PC-3 (cell line): ENCODE data around the gene OR8H2. TPM values are rescaled to one million over a fixed set of nuclear protein-coding genes. Genes with fewer than 3 reads are reported as not detected.
"Not testable (repeated sequence)": the region's sequence is repeated elsewhere in the genome, so short reads cannot be mapped to it uniquely, and the experiment has no call there.

Source experiments
- ATAC-seq: fragments of 200-7000 bp; cut with Tn5 transposase; 2 replicates; pipeline ENCODE4 v1.9.1; 2020; ENCODE audit warnings: mild to moderate bottlenecking, moderate library complexity
- Bru-seq: library from RNA; stranded (reverse); fragments of 400-500 nt; gene quantifications from one replicate; lab custom pipeline; 2021; lab: Mats Ljungman, UMichigan
- BruChase-seq, 2 experiments: library from RNA; stranded (reverse); fragments of 400-500 nt; gene quantifications; one replicate each; lab custom pipeline; 2021; lab: Mats Ljungman, UMichigan
- BruUV-seq: library from RNA; stranded (reverse); fragments of 400-500 nt; replicated peaks from 2 replicates; lab custom pipeline; 2021; lab: Mats Ljungman, UMichigan
- CTCF ChIA-PET: fragments of 300-600 bp; sonication (Branson Sonifier 250); formaldehyde crosslinking; loops from one replicate; lab custom pipeline; 2022; ENCODE audit warnings: antibody characterized with exemption; lab: Charles Lee
- POLR2A ChIA-PET: fragments of 300-600 bp; sonication (Branson Sonifier 250); formaldehyde crosslinking; loops from one replicate; lab custom pipeline; 2022; ENCODE audit warnings: antibody characterized with exemption; ENCODE audit not compliant: unreplicated experiment; lab: Charles Lee
- DNase-seq: peaks from one replicate; pipeline ENCODE4 v3.0.0-alpha.2; 2015
- H2AFZ ChIP-seq: fragments of 300-600 bp; sonication (generic); 2 replicates; pipeline ENCODE4 v1.6.0; 2016; ENCODE audit warnings: antibody characterized with exemption, low read length
- H3F3A ChIP-seq: fragments of 300-600 bp; sonication (generic); one replicate; pipeline ENCODE4 v1.6.0; 2017; ENCODE audit warnings: antibody characterized with exemption, low read length, control low read depth, mild to moderate bottlenecking; ENCODE audit not compliant: unreplicated experiment
- H3K27ac ChIP-seq: fragments of 300-600 bp; sonication (generic); 2 replicates; pipeline ENCODE4 v1.5.1; 2016; ENCODE audit warnings: mild to moderate bottlenecking, low read length
- H3K27me3 ChIP-seq: fragments of 300-600 bp; sonication (generic); 2 replicates; pipeline ENCODE4 v1.6.1; 2016; ENCODE audit warnings: low read length, mixed read lengths
- H3K36me3 ChIP-seq: fragments of 300-600 bp; sonication (generic); 2 replicates; pipeline ENCODE4 v1.6.1; 2016; ENCODE audit warnings: low read depth, mixed run types, low read length, mixed read lengths
- H3K4me1 ChIP-seq: fragments of 300-600 bp; sonication (generic); 2 replicates; pipeline ENCODE4 v1.5.1; 2016; ENCODE audit warnings: low read length; ENCODE audit not compliant: insufficient read depth
- H3K4me2 ChIP-seq: fragments of 300-600 bp; sonication (generic); 2 replicates; pipeline ENCODE4 v1.6.0; 2016; ENCODE audit warnings: low read length
- H3K4me3 ChIP-seq: fragments of 300-600 bp; sonication (generic); 2 replicates; pipeline ENCODE4 v1.5.1; 2016; ENCODE audit warnings: mild to moderate bottlenecking, low read length, mixed read lengths
- H3K79me2 ChIP-seq: fragments of 300-600 bp; sonication (generic); 2 replicates; pipeline ENCODE4 v1.6.1; 2017; ENCODE audit warnings: low read length, mixed read lengths
- H3K9ac ChIP-seq: fragments of 300-600 bp; sonication (generic); 2 replicates; pipeline ENCODE4 v1.6.0; 2016; ENCODE audit warnings: mild to moderate bottlenecking, low read length
- H3K9me2 ChIP-seq: fragments of 300-600 bp; sonication (generic); replicated peaks from 2 replicates; pipeline ENCODE4 v1.6.1; 2016; ENCODE audit warnings: mixed run types, low read length, mixed read lengths
- H3K9me3 ChIP-seq: fragments of 300-600 bp; sonication (generic); 2 replicates; pipeline ENCODE4 v1.6.1; 2016; ENCODE audit warnings: low read length, mixed read lengths
- H4K20me1 ChIP-seq: fragments of 300-600 bp; sonication (generic); 2 replicates; pipeline ENCODE4 v1.6.1; 2016; ENCODE audit warnings: low read length, mixed read lengths
- CTCF ChIP-seq: fragments of 300-600 bp; sonication (generic); conservative IDR thresholded peaks from 2 replicates; pipeline ENCODE4 v1.5.1; 2017; ENCODE audit warnings: antibody characterized with exemption, low read depth, mild to moderate bottlenecking, low read length
- EZH2 ChIP-seq: fragments of 300-600 bp; sonication (generic); IDR thresholded peaks from one replicate; pipeline ENCODE4 v1.6.1; 2017; ENCODE audit warnings: antibody characterized with exemption, mild to moderate bottlenecking, low read length; ENCODE audit not compliant: unreplicated experiment
- EZH2phosphoT487 ChIP-seq: fragments of 300-600 bp; sonication (generic); IDR thresholded peaks from 2 replicates; pipeline ENCODE4 v1.6.1; 2018; ENCODE audit warnings: mild to moderate bottlenecking, antibody characterized with exemption, low read length, borderline replicate concordance
- intact Hi-C: fragments of 100-400 bp; cut with micrococcal nuclease; formaldehyde crosslinking; loops from 2 replicates; pipeline ENCODE4 v1.9.0; 2023
- long read RNA-seq: library from polyadenylated mRNA; unstranded; transcript quantifications from one replicate; pipeline ENCODE4 v2.0.0, GENCODE V29; 2021; ENCODE audit not compliant: unreplicated experiment
- total RNA-seq: library from RNA; depleted of rRNA; stranded (reverse); fragments of >200 nt; gene quantifications from 2 replicates; pipeline ENCODE4 v1.2.3, GENCODE V29; 2014; rRNA removed

The OR8H2 gene
- total RNA-seq = not detected in 2 replicates
- Bru-seq, nascent RNA = not detected
- not detected for BruChase-seq, experiment 1, labeled RNA remaining after a 6-hour chase
- BruChase-seq, experiment 2, labeled RNA remaining after a 2-hour chase = not detected
- long read RNA-seq = 0 reads

- no peaks in the 10 kb centered on the region for H3F3A ChIP-seq
- H2AFZ ChIP-seq = no peak within 1 kb of the TSS
- no peak within 1 kb of the TSS for H3K4me3 ChIP-seq
- no TSS peak for BruUV-seq
- POLR2A ChIA-PET = no interaction called here
- DNase-seq = no peak
- H3K79me2 ChIP-seq = no peaks in the 10 kb centered on the region
- H3K4me1 ChIP-seq = no peaks in the 10 kb centered on the region
- no peak within 1 kb of the TSS for H3K4me2 ChIP-seq
- H4K20me1 ChIP-seq = no peaks in the 10 kb centered on the region
- ATAC-seq = no peak
- H3K9me3 ChIP-seq = 0 out of 2 replicates have a peak, but pooled peaks cover 3% of the 10 kb centered on the region
- no peaks in the 10 kb centered on the region for H3K9me2 ChIP-seq
- no peaks in the 10 kb centered on the region for H3K36me3 ChIP-seq
- no peak within 1 kb of the TSS for H3K9ac ChIP-seq
- no peak within 1 kb of the TSS for H3K27ac ChIP-seq
- CTCF ChIA-PET = no interaction called here
- H3K27me3 ChIP-seq = no peaks in the 10 kb centered on the region
- intact Hi-C loops = no loop called here
- TF ChIP-seq EZH2phosphoT487 (no peak), CTCF (no peak), EZH2 (no peak)
Measured at GRCh38 chr11:56103210-56103737, at the start of gene OR8H2. Gene OR8H2, plus strand, starts transcription at chr11:56103687. Its CDS starts 1,356 bp downstream, at chr11:56105043.

- DNase-seq, H3K4me3 ChIP-seq, CTCF ChIA-PET, H3F3A ChIP-seq, H2AFZ ChIP-seq, H3K27ac ChIP-seq, ATAC-seq, intact Hi-C loops, H3K79me2 ChIP-seq, H3K9me2 ChIP-seq, H4K20me1 ChIP-seq, POLR2A ChIA-PET, H3K9ac ChIP-seq, BruUV-seq, H3K36me3 ChIP-seq, H3K27me3 ChIP-seq, H3K4me2 ChIP-seq, H3K9me3 ChIP-seq, H3K4me1 ChIP-seq: not testable (repeated sequence)
Measured at GRCh38 chr11:56056366-56056765, 47.1 kb upstream of the OR8H2 start.

- H3K4me1 ChIP-seq, intact Hi-C loops, CTCF ChIA-PET: not testable (repeated sequence)
Measured at GRCh38 chr11:56057661-56058237, 45.7 kb upstream of the OR8H2 start.

GRCh38 chr11:56058260-56058780 is 45.2 kb upstream of the OR8H2 start:
- H3K9me3 ChIP-seq, H3K79me2 ChIP-seq, H3K9ac ChIP-seq, H3K4me2 ChIP-seq, POLR2A ChIA-PET, H3K9me2 ChIP-seq, H3K27ac ChIP-seq, H3K4me1 ChIP-seq, H3F3A ChIP-seq, BruUV-seq, CTCF ChIA-PET, H3K27me3 ChIP-seq, H3K4me3 ChIP-seq, ATAC-seq, H3K36me3 ChIP-seq, DNase-seq, H2AFZ ChIP-seq, intact Hi-C loops, H4K20me1 ChIP-seq: not testable (repeated sequence)

More at GRCh38 chr11:56057661-56058237, 45.7 kb upstream of the OR8H2 start:
- H4K20me1 ChIP-seq, H3K36me3 ChIP-seq, H3F3A ChIP-seq, H3K9me3 ChIP-seq, ATAC-seq, H3K9ac ChIP-seq, H3K4me3 ChIP-seq, DNase-seq, H3K4me2 ChIP-seq, POLR2A ChIA-PET, H3K27me3 ChIP-seq, H3K9me2 ChIP-seq, H3K79me2 ChIP-seq, BruUV-seq, H2AFZ ChIP-seq, H3K27ac ChIP-seq: not testable (repeated sequence)
